Activated CD8-positive, alpha-beta T cell treated with anti-CD3 and anti-CD28 coated beads for 36 hours (primary cell): ENCODE data around the gene RGS9. TPM values are rescaled to one million over a fixed set of nuclear protein-coding genes. Genes with fewer than 3 reads are reported as not detected.

Experiments
- ATAC-seq: fragments of 200-7000 bp; cut with Tn5 transposase; one replicate; pipeline ENCODE4 v1.10.0; 2021; ENCODE audit warnings: mild to moderate bottlenecking, moderate library complexity
- CTCF ChIA-PET: fragments of 350-600 bp; sonication (Branson Sonifier 250); formaldehyde crosslinking; loops from one replicate; lab custom pipeline; 2021; ENCODE audit warnings: antibody characterized with exemption; lab: Charles Lee
- POLR2A ChIA-PET: fragments of 350-600 bp; sonication (Branson Sonifier 250); formaldehyde crosslinking; loops from one replicate; lab custom pipeline; 2021; ENCODE audit warnings: antibody characterized with exemption; lab: Charles Lee
- DNase-seq: peaks from one replicate; pipeline ENCODE4 v3.0.0-alpha.2; 2020
- H3K27ac Mint-ChIP-seq: one replicate; pipeline ENCODE4 v1.8.0; 2021; ENCODE audit warnings: mild to moderate bottlenecking, mixed read lengths
- H3K27me3 Mint-ChIP-seq: one replicate; pipeline ENCODE4 v1.8.0; 2021; ENCODE audit warnings: mixed read lengths
- H3K36me3 Mint-ChIP-seq: one replicate; pipeline ENCODE4 v1.8.0; 2021; ENCODE audit warnings: low read depth, mixed read lengths
- H3K4me1 Mint-ChIP-seq: one replicate; pipeline ENCODE4 v1.8.0; 2021; ENCODE audit warnings: low read depth, mixed read lengths
- H3K4me3 Mint-ChIP-seq: one replicate; pipeline ENCODE4 v1.8.0; 2021; ENCODE audit warnings: mild to moderate bottlenecking, moderate library complexity, mixed read lengths
- H3K9me3 Mint-ChIP-seq: one replicate; pipeline ENCODE4 v1.8.0; 2021; ENCODE audit warnings: mixed read lengths
- CTCF ChIP-seq: fragments of 200-600 bp; IDR thresholded peaks from one replicate; pipeline ENCODE4 v1.8.0; 2022; ENCODE audit warnings: antibody characterized with exemption, mild to moderate bottlenecking
- intact Hi-C: fragments of 100-400 bp; cut with micrococcal nuclease; formaldehyde crosslinking; loops from one replicate; pipeline ENCODE4 v1.10.0; 2022
- total RNA-seq, 2 experiments: library from RNA; stranded (reverse); gene quantifications; one replicate each; pipeline ENCODE4 v1.2.3, GENCODE V29; 2021

The RGS9 gene
- total RNA-seq, 2 experiments from 2014 or later, result 1.3 to 1.9 TPM

- H3K4me1 Mint-ChIP-seq, result no peaks in the 10 kb centered on the region
- H3K4me3 Mint-ChIP-seq, result no peak overlapping the region
- POLR2A ChIA-PET, result no interaction called here
- H3K9me3 Mint-ChIP-seq, result no peaks in the 10 kb centered on the region
- CTCF ChIA-PET, result no interaction called here
- DNase-seq (no peak), ATAC-seq (no peak)
- no peak for TF ChIP-seq CTCF
- intact Hi-C loops, result loop anchor here (10.0 kb wide), 2 partner anchors 318 to 928 kb away; no protein-coding TSS in a partner anchor
- peaks cover 10% of the 10 kb centered on the region for H3K27me3 Mint-ChIP-seq
- H3K27ac Mint-ChIP-seq, result no peak overlapping the region
- no peaks in the 10 kb centered on the region for H3K36me3 Mint-ChIP-seq
Observed at GRCh38 chr17:65236321-65236720, 99.2 kb downstream of the RGS9 start.

GRCh38 chr17:65243838-65244625 is 106.9 kb downstream of the RGS9 start:
- H3K27ac Mint-ChIP-seq, result no peak overlapping the region
- CTCF ChIA-PET, result no interaction called here
- DNase-seq, result peak; percentile 42

GRCh38 chr17:65246252-65246651 is 109.1 kb downstream of the RGS9 start:
- ChIA-PET CTCF (no interaction called here), POLR2A (no interaction called here)
- H3K4me1 Mint-ChIP-seq, result peaks cover 9% of the 10 kb centered on the region
- H3K9me3 Mint-ChIP-seq, result no peaks in the 10 kb centered on the region
- intact Hi-C loops, result no loop called here
- no peaks in the 10 kb centered on the region for H3K36me3 Mint-ChIP-seq
- ATAC-seq (no peak), DNase-seq (no peak)
- no peak overlapping the region for H3K4me3 Mint-ChIP-seq
- no peak for TF ChIP-seq CTCF
- H3K27ac Mint-ChIP-seq, result no peak overlapping the region
- H3K27me3 Mint-ChIP-seq, result peaks cover 14% of the 10 kb centered on the region

More at GRCh38 chr17:65243838-65244625, 106.9 kb downstream of the RGS9 start:
- no peaks in the 10 kb centered on the region for H3K36me3 Mint-ChIP-seq
- TF ChIP-seq CTCF, result no peak
- intact Hi-C loops, result no loop called here
- no peaks in the 10 kb centered on the region for H3K9me3 Mint-ChIP-seq
- H3K27me3 Mint-ChIP-seq, result peaks cover 7% of the 10 kb centered on the region
- H3K4me1 Mint-ChIP-seq, result peaks cover 9% of the 10 kb centered on the region
- no peak overlapping the region for H3K4me3 Mint-ChIP-seq
- ATAC-seq, result peak; percentile 82
- POLR2A ChIA-PET, result no interaction called here

- ChIA-PET CTCF (interaction anchor here (1.1 kb wide), 1 partner anchor 18 kb away, joined by 6 read pairs; no protein-coding TSS in a partner anchor), POLR2A (no interaction called here)
- H3K27me3 Mint-ChIP-seq, result peaks cover 25% of the 10 kb centered on the region
- DNase-seq, result no peak
- no peak for ATAC-seq
- no peaks in the 10 kb centered on the region for H3K4me1 Mint-ChIP-seq
- H3K27ac Mint-ChIP-seq, result no peak overlapping the region
- no peaks in the 10 kb centered on the region for H3K36me3 Mint-ChIP-seq
- no peak overlapping the region for H3K4me3 Mint-ChIP-seq
- no peak for TF ChIP-seq CTCF
- intact Hi-C loops, result no loop called here
- H3K9me3 Mint-ChIP-seq, result no peaks in the 10 kb centered on the region
Observed at GRCh38 chr17:65249774-65250173, 112.6 kb downstream of the RGS9 start.

- peaks cover 10% of the 10 kb centered on the region for H3K9me3 Mint-ChIP-seq
- H3K4me3 Mint-ChIP-seq, result no peak overlapping the region
- H3K4me1 Mint-ChIP-seq, result no peaks in the 10 kb centered on the region
- no peak overlapping the region for H3K27ac Mint-ChIP-seq
- CTCF ChIA-PET, result interaction anchor here (1.2 to 2.3 kb wide), 2 partner anchors 11 to 23 kb away, joined by 3 to 8 read pairs; no protein-coding TSS in a partner anchor
- ATAC-seq (no peak), DNase-seq (no peak)
- H3K27me3 Mint-ChIP-seq, result peaks cover 22% of the 10 kb centered on the region
- intact Hi-C loops, result no loop called here
- POLR2A ChIA-PET, result no interaction called here
- H3K36me3 Mint-ChIP-seq, result no peaks in the 10 kb centered on the region
- TF ChIP-seq CTCF, result no peak
Observed at GRCh38 chr17:65254166-65254565, 117.0 kb downstream of the RGS9 start.
